Measurements from ENCODE around the gene NKRF.

DNA sequence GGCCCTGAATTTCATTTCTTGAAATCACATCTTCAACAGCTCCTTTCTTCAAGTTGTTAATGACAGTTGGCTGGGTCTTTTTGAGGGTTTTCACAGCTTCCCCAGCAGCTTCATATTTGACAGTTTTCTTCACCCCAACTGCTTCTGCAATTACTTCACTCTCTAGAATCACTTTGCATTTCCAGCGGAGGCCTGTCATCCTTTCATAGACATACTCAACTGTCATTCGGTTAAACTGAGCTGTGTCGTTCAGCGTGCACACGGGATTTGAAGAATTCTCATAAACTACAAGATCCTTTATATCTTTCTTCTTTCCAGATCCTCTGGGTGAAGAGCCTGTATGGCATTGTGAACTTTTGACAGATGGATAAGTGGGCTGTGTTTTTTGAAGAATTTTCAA lies 16.4 kb downstream of the NKRF start:
- TF ChIP-seq EP300 (IDR thresholded peaks at IDR 0.05; ENCODE audit: borderline replicate concordance in 1 of 2, low read depth in 2 of 2, low read length in 2 of 2), result no peak
- TF ChIP-seq, protein P1, sequence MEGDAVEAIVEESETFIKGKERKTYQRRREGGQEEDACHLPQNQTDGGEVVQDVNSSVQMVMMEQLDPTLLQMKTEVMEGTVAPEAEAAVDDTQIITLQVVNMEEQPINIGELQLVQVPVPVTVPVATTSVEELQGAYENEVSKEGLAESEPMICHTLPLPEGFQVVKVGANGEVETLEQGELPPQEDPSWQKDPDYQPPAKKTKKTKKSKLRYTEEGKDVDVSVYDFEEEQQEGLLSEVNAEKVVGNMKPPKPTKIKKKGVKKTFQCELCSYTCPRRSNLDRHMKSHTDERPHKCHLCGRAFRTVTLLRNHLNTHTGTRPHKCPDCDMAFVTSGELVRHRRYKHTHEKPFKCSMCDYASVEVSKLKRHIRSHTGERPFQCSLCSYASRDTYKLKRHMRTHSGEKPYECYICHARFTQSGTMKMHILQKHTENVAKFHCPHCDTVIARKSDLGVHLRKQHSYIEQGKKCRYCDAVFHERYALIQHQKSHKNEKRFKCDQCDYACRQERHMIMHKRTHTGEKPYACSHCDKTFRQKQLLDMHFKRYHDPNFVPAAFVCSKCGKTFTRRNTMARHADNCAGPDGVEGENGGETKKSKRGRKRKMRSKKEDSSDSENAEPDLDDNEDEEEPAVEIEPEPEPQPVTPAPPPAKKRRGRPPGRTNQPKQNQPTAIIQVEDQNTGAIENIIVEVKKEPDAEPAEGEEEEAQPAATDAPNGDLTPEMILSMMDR (IDR thresholded peaks at IDR 0.05; ENCODE audit: control extremely low read depth in 1 of 3, insufficient read depth in 1 of 3, low read depth in 1 of 3, low read length in 3 of 3), result no peak
- TF ChIP-seq GABPA (IDR thresholded peaks at IDR 0.05; ENCODE audit: borderline replicate concordance, insufficient read depth, low read length), result no peak
- no peak for TF ChIP-seq POLR2A (IDR thresholded peaks at IDR 0.05; ENCODE audit: control extremely low read depth in 1 of 2, low read depth in 2 of 2, low read length in 2 of 2)
- no peak for TF ChIP-seq GTF2F1 (IDR thresholded peaks at IDR 0.05; ENCODE audit: borderline replicate concordance, low read depth, low read length)
- no peak for TF ChIP-seq CREB1 (IDR thresholded peaks at IDR 0.05)
- no peak for TF ChIP-seq SUZ12 (IDR thresholded peaks at IDR 0.05; ENCODE audit: low read length)
- TF ChIP-seq EGR1 (IDR thresholded peaks at IDR 0.05; ENCODE audit: borderline replicate concordance, low read depth, low read length), result no peak
- TF ChIP-seq, protein P2, sequence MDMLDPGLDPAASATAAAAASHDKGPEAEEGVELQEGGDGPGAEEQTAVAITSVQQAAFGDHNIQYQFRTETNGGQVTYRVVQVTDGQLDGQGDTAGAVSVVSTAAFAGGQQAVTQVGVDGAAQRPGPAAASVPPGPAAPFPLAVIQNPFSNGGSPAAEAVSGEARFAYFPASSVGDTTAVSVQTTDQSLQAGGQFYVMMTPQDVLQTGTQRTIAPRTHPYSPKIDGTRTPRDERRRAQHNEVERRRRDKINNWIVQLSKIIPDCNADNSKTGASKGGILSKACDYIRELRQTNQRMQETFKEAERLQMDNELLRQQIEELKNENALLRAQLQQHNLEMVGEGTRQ (IDR thresholded peaks at IDR 0.05; ENCODE audit: low read length), result no peak

Data from H1 (cell line).